ACC112 (cell line): ENCODE data around the gene ERFE.
"Not testable (repeated sequence)": the region's sequence is repeated elsewhere in the genome, so short reads cannot be mapped to it uniquely, and the experiment has no call there.

Experiments used
- H2AFZ ChIP-seq: fragments of 200-600 bp; sonication (generic); one replicate; pipeline ENCODE4 v1.6.0; 2017; ENCODE audit warnings: antibody characterized with exemption, low read length; ENCODE audit not compliant: unreplicated experiment
- H3K27ac ChIP-seq: fragments of 200-600 bp; sonication (generic); 2 replicates; pipeline ENCODE4 v1.5.1; 2014; ENCODE audit warnings: low read depth, mild to moderate bottlenecking, antibody characterized with exemption, low read length, moderate library complexity
- H3K27me3 ChIP-seq: fragments of 200-600 bp; sonication (generic); 2 replicates; pipeline ENCODE4 v1.6.1; 2014; ENCODE audit warnings: mild to moderate bottlenecking, antibody characterized with exemption, low read length, moderate library complexity, mixed read lengths; ENCODE audit not compliant: insufficient read depth
- H3K36me3 ChIP-seq: fragments of 200-600 bp; sonication (generic); 2 replicates; pipeline ENCODE4 v1.6.1; 2016; ENCODE audit warnings: mild to moderate bottlenecking, antibody characterized with exemption, low read length, moderate library complexity, mixed read lengths; ENCODE audit not compliant: insufficient read depth
- H3K4me1 ChIP-seq: fragments of 200-600 bp; sonication (generic); one replicate; pipeline ENCODE4 v1.6.1; 2016; ENCODE audit warnings: low read length, mixed read lengths; ENCODE audit not compliant: insufficient read depth, unreplicated experiment, control insufficient read depth
- H3K4me3 ChIP-seq: fragments of 200-600 bp; sonication (generic); 2 replicates; pipeline ENCODE4 v1.5.1; 2014; ENCODE audit warnings: mild to moderate bottlenecking, low read depth, low read length
- H3K79me2 ChIP-seq: fragments of 200-600 bp; sonication (generic); one replicate; pipeline ENCODE4 v1.6.0; 2016; ENCODE audit warnings: low read length; ENCODE audit not compliant: control insufficient read depth, unreplicated experiment, insufficient read depth

Gene ERFE

DNA sequence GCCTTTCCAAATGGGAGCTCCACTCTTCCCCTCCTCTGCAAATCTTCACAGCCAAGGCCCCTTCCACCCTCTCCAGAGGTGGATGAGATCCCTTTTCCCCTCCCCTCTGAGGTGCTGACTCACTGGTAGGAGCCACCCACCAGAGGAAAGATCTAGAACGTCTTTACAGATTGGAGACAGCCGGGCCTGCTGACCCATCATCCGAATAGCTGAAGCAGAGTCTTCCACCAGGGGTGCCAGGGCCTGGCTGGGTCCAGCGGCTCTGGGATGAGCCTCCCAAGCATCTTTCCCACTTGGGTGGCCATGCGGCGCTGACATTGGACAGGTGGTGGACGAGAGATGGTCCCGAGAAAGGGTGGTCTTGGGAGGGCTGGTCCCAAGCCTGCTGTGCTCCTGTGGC is 9.0 kb downstream of the ERFE start:
- Histone ChIP-seq H3K27me3 (peaks cover 14% of the 10 kb centered on the region; the same call in 1 of the 2 replicates), H3K36me3 (no peaks in the 10 kb centered on the region; the same call in 1 of the 2 replicates), H3K4me1 (peaks cover 45% of the 10 kb centered on the region), H2AFZ (no peak overlapping the region), H3K4me3 (no peak overlapping the region), H3K79me2 (no peaks in the 10 kb centered on the region), H3K27ac (peak overlapping the region; percentile 99)

DNA sequence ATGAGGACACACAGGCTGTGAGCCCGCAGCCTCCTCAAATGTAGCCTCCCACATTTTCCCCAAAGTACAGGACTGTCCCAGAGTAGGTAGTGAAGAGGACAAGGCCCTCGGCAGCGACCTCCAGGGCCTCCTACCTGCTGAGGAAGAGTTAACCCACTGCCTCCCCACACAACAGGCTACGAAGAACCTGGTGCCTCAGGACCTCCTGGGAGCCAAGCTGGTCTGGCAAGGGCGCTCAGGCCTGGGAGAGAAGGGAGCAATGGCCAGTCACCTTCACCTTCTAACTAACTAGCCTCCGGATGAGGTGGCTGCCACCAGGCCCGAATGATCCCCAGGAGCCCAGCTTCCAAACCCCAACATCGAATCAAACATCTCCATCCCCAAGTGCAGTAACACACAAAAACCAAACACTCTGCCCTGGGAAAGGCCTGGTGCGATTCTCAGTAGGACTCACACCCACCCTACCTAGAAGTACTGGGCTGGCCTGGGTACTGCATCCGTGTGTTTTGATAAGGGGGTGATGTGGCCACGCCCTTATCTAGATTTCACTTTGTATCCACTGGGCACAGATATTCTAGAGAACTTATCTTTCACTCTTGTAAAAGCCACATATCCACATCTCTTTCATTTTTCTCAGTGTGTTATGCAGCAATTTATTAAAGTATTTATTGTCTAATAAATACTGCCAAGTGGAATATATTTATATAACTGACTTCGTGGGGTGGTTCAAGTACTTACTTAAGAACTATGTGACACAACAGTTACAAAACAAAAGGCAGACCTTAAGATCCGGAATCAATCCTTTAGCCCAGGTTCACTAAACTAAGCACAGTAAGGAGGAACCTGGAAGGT is 9.7 kb downstream of the ERFE start:
- H3K27ac ChIP-seq = peak overlapping the region; percentile 99

DNA sequence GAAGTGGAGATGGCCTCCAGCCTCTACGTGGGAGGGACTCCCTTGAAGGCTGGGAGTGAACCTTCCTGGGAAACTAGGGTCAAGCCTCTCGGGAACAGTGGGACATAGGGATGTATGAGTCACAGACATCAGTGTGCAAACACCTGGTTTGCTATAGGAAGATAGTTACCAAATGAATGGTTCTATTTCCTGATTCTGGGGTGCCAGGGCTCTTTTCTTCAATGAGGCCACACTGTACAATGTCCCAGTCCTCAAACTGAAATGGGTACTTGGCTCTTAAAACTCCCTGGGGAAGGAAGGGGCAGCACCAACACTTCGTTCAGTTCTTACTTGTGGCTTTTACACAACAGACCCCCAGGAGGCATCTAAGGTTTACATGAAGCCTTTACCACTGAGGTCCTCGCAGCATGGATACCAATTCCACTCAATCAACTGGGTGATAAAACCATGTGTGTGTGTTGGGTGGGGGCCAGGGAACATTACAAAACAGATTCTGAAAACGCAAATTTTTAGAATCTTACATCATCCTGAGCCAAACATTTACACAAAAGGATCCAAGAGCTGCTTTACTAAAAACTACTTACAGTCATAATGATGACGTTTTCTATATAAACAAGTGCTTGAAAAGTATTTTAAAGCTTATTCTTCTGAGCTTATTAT is 10.4 kb downstream of the ERFE start:
- peak overlapping the region; percentile 99 for H3K27ac ChIP-seq
- H2AFZ ChIP-seq = no peak overlapping the region
- peaks cover under 1% of the 10 kb centered on the region; the same call in 1 of the 2 replicates for H3K27me3 ChIP-seq
- no peaks in the 10 kb centered on the region; the same call in 1 of the 2 replicates for H3K36me3 ChIP-seq
- H3K79me2 ChIP-seq = no peaks in the 10 kb centered on the region
- peak overlapping the region; percentile 68 for H3K4me3 ChIP-seq
- peaks cover 45% of the 10 kb centered on the region for H3K4me1 ChIP-seq

More for the DNA sequence above, 9.7 kb downstream of the ERFE start:
- Histone ChIP-seq H3K27me3 (peaks cover 8% of the 10 kb centered on the region; the same call in 1 of the 2 replicates), H3K36me3 (no peaks in the 10 kb centered on the region; the same call in 1 of the 2 replicates), H3K79me2 (no peaks in the 10 kb centered on the region), H2AFZ (no peak overlapping the region), H3K4me1 (peaks cover 45% of the 10 kb centered on the region), H3K4me3 (peak overlapping the region; percentile 68)

DNA sequence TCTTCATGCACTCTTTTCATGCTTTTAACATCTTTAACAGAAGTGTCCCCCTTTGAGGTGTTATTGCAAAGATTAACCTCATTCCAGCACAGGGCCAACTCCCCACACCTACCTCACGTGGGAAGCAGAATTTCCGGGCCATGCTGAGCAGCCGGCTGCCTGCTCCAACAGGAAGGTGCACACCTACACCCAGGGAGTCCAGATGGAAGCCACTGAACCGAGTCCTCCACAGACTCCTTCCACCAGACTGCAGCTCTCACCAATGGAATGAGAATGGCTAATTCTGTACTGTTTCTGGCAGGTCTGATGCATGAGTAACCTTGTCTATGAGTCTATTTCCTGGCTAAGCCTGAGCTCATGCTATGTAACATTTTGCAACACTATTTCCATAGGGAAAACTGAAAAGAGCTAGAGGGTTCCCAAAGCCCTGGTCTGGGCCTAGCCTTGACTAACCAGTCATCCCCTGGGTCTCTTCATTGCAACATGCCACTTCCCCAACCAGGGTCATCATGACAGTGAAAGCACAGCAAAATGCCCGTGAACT is 11.0 kb downstream of the ERFE start:
- H2AFZ ChIP-seq = no peak overlapping the region
- H3K27me3 ChIP-seq = no peaks in the 10 kb centered on the region
- no peaks in the 10 kb centered on the region; the same call in 1 of the 2 replicates for H3K36me3 ChIP-seq
- H3K4me3 ChIP-seq = peak overlapping the region; percentile 68
- H3K79me2 ChIP-seq = no peaks in the 10 kb centered on the region
- peak overlapping the region; percentile 99 for H3K27ac ChIP-seq
- H3K4me1 ChIP-seq = peaks cover 45% of the 10 kb centered on the region

DNA sequence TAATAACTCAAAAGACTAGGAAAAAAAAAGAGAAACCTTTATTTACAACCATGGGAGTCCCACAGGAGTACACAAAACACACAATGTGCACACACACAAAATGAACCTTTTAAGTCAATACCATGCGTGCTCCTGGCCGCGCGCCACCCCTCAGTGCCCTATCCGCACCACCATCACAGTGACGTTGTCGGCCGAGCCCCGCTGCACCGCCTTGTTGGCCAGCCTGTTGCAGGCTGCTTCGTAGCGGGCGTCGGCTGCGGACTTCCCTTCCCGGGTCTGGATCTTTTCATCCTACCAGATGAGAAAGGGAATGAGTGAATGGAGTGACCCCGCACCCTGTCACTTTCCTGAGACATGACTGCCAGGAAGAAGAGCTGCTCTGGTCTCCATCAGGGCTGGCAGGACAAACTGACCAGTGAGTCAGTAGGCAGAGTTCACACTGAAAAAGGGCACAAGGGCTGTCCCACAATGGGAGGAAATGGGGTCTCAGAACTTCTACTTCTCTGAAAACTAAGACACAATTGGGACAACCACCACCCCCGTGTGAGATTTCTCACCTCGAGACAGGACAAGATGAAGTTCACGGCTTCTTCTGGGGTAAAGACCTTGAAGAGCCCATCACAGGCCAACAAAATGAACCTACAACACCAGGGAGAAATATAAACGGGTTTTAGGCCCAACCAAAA is 11.8 kb downstream of the ERFE start:
- Histone ChIP-seq H2AFZ (no peak overlapping the region), H3K27ac (peak overlapping the region; percentile 99), H3K27me3 (no peaks in the 10 kb centered on the region), H3K79me2 (no peaks in the 10 kb centered on the region), H3K4me3 (peak overlapping the region; percentile 20; the same call in 1 of the 2 replicates), H3K36me3 (no peaks in the 10 kb centered on the region; the same call in none of the 2 replicates), H3K4me1 (peaks cover 45% of the 10 kb centered on the region)

DNA sequence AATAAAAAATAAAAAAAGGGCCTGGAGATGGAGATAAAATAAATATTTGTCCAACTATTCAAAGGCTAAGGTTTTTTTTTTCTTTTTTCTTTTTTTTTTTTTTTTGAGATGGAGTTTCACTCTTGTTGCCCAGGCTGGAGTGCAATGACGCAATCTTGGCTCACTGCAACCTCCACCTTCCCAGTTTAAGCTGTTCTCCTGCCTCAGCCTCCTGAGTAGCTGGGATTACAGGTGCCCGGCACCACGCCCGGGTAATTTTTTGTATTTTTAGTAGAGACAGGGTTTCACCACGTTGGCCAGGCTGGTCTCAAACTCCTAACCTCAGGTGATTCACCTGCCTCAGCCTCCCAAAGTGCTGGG is 12.3 kb downstream of the ERFE start:
- H3K79me2 ChIP-seq, H3K36me3 ChIP-seq, H3K27me3 ChIP-seq, H3K4me3 ChIP-seq, H2AFZ ChIP-seq: not testable (repeated sequence)
- H3K27ac ChIP-seq = peak overlapping the region; percentile 99
- H3K4me1 ChIP-seq = peaks cover 45% of the 10 kb centered on the region

DNA sequence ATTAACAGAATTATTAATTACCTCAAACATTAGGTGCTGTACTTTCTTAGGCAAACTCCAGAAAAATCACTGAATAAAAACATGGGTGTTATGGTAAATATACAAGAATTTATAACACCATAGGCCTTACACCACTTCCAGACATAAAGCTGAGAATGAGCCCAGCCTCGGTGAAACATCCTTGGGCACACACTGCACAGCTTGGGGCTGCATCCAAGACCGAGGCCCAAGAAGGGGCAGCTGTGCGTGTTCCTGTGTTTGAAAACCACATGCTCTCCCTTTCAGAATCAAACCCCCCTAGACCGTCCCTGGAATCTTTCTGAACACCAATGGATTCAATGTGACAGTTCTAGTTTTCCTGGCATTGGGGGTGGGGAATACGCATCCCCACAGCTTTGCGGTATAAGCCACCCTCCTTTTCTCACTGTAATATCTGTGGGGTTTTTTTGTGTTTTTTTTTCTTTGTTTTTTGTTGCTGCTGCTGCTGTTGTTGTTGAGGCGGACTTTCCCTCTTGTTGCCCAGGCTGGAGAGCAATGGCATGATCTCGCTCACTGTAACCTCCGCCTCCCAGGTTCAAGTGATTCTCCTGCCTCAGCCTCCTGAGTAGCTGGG is 12.9 kb downstream of the ERFE start:
- Histone ChIP-seq H3K36me3 (no peaks in the 10 kb centered on the region; the same call in none of the 2 replicates), H3K27me3 (no peaks in the 10 kb centered on the region), H3K79me2 (no peaks in the 10 kb centered on the region)

DNA sequence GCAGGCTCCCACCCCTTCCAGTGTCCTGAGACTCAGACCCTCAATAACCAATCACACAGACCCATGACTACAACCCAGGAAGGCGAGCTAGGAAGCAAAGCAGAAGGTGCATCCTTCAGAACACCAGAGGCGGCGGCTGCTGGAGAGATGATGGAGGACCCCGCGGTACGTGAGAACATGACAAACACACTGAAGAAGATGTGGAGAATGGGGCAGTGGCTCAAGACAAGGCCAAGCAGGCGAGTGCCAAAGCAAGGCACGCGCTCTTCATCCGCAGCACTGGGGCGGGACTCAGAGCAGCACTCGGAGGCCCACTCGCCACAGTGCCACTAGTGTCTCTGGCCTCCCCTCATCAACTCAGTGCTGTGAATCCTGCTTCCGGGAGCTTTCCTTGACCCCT is 13.7 kb downstream of the ERFE start:
- no peak overlapping the region; the same call in 1 of the 2 replicates for H3K27ac ChIP-seq
- no peaks in the 10 kb centered on the region; the same call in none of the 2 replicates for H3K36me3 ChIP-seq

More for the DNA sequence above, 12.9 kb downstream of the ERFE start:
- no peak overlapping the region for H3K4me3 ChIP-seq
- no peak overlapping the region for H2AFZ ChIP-seq
- H3K27ac ChIP-seq = peak overlapping the region; percentile 99
- peaks cover 45% of the 10 kb centered on the region for H3K4me1 ChIP-seq

DNA sequence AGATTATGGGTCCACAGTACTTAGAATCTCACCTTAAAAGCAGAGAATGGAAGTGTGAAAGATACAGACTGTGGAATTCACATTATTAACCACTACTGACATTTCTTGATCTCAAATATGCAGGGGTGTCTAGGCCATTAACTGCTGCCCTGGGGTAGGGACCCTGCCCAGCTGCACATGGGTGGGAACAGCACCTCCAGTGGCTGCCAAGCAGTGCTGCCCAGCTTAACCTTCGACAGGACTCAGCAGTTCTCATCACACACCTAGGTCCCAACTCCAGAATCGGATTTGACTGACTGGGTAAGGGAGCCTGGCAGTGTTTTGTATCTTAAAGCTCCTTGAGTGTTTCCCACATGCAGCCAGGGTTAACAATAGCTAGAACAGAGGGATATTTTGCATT is 14.9 kb downstream of the ERFE start:
- H3K4me1 ChIP-seq = peaks cover 28% of the 10 kb centered on the region
- H3K27me3 ChIP-seq = no peaks in the 10 kb centered on the region
- no peaks in the 10 kb centered on the region; the same call in none of the 2 replicates for H3K36me3 ChIP-seq
- no peak overlapping the region for H3K27ac ChIP-seq
- H3K4me3 ChIP-seq = no peak overlapping the region
- no peak overlapping the region for H2AFZ ChIP-seq
- no peaks in the 10 kb centered on the region for H3K79me2 ChIP-seq

More for the DNA sequence above, 13.7 kb downstream of the ERFE start:
- Histone ChIP-seq H3K79me2 (no peaks in the 10 kb centered on the region), H3K4me3 (no peak overlapping the region), H2AFZ (no peak overlapping the region), H3K27me3 (no peaks in the 10 kb centered on the region), H3K4me1 (peaks cover 40% of the 10 kb centered on the region)

DNA sequence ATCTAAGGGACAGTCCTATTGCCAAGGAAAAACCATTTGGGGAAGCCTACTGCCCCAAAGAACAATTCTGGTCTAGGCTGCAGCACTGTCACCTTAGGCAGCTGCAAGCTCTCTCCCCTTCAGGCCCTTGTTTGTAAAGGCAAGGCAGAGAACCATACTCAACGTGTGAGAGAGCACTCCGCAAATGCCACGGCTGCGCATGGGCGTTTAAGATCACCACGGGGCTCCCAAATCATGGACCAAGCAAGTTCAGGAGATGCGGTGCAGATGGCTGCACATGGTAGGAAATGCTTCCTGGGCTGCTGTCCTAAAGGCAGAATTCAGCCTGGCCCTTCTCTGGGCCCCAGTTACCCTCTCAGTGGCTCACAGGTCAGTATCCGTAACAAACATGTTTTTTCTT is 15.5 kb downstream of the ERFE start:
- Histone ChIP-seq H3K27me3 (no peaks in the 10 kb centered on the region), H3K27ac (no peak overlapping the region), H3K79me2 (no peaks in the 10 kb centered on the region), H3K4me3 (no peak overlapping the region), H2AFZ (no peak overlapping the region), H3K36me3 (peaks cover 6% of the 10 kb centered on the region), H3K4me1 (peaks cover 22% of the 10 kb centered on the region)
